Measurements from ENCODE around the gene CILP2.
A peak's percentile ranks its signal among the peaks of the same experiment; 100 is the strongest.

Gene CILP2

DNA sequence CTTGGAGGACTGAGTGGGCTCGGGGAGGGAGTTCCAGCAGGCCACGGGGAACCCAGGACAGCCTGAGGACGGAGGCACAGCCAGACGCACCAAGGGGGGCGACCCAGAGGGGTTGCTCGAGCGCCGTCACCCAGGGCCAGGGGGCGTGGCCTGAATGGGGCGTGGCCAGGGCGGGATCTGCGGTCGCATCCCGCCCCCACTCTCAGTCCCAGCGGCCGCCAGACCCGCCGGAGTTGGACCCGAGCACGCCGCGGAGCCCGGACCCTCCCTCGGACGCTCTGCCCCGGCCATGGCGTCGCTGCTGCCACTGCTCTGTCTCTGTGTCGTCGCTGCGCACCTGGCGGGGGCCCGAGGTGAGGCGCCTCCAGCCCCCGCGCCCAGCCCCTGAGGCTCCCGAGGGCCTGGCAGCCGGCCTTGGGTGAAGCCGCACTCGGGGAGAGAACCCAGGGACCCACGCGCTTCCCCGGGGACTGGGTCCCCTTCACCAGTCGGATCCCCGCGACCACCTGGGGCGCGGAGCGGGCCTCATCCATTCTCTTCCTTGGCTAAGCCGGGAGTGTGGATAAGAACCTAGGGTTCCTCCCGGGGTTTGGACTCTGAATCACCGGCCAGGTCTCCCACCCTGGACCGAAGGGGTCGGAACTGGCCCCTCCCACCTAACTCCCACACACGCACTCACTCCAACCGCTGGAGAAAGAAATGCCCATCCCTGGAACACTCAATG is at the start of gene CILP2:
Gene CILP2, plus strand, starts transcription at position 205 of the 724 bp plus-strand sequence. Its CDS starts 85 bp downstream, at position 290.
- Histone ChIP-seq H3K27me3 (ENCODE audit: control insufficient read depth, insufficient read depth, low read length) (peaks cover 3% of the 10 kb centered on the region; the same call in 1 of the 2 replicates), H3K4me1 (ENCODE audit: control insufficient read depth, insufficient read depth, low read length) (peaks cover 2% of the 10 kb centered on the region; the same call in 1 of the 2 replicates), H3K4me3 (ENCODE audit: low read length) (peak within 1 kb of the TSS; percentile 36; the same call in 1 of the 2 replicates), H3K36me3 (ENCODE audit: control insufficient read depth, insufficient read depth, low read length) (no peaks in the 10 kb centered on the region), H3K9me3 (ENCODE audit: control insufficient read depth, insufficient read depth, low read length) (no peaks in the 10 kb centered on the region), H3K27ac (ENCODE audit: low read length) (no peak within 1 kb of the TSS)
- WGBS (ENCODE audit: insufficient coverage, insufficient read length) = no CpG with 5 or more reads among the region's 56 CpGs
- DNase-seq (ENCODE audit: low read depth, low spot score) = no peak

- H3K4me3 ChIP-seq (ENCODE audit: low read length) = no peak overlapping the region
- WGBS (ENCODE audit: insufficient coverage, insufficient read length) = no CpG with 5 or more reads among the region's 14 CpGs
- DNase-seq (ENCODE audit: low read depth, low spot score) = peak; percentile 84
- no peaks in the 10 kb centered on the region for H3K27me3 ChIP-seq (ENCODE audit: control insufficient read depth, insufficient read depth, low read length)
- H3K9me3 ChIP-seq (ENCODE audit: control insufficient read depth, insufficient read depth, low read length) = no peaks in the 10 kb centered on the region
- H3K4me1 ChIP-seq (ENCODE audit: control insufficient read depth, insufficient read depth, low read length) = peaks cover 4% of the 10 kb centered on the region
- H3K27ac ChIP-seq (ENCODE audit: low read length) = no peak overlapping the region
- peaks cover 9% of the 10 kb centered on the region for H3K36me3 ChIP-seq (ENCODE audit: control insufficient read depth, insufficient read depth, low read length)
Measured at GRCh38 chr19:19488875-19489690, 49.0 kb upstream of the CILP2 start.

DNA sequence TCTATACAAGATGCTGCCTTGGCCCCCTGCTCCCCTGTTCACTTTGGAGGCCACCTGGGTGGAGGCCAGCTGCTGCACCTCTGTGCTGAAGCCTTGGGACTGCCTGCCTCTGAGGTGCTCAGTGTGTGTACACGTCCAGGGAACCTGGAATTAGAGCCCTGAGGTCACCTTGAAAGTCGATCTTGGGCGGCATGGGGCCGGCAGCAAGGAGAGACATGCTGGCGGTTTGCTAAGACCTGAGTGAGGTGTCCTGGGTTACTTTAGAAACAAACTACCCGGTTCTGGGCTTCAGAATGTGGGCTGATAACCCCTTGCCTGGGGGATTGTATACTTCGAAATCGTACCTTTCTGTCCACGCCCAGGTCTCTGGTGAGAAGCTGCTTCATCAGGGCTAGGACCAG is 48.3 kb upstream of the CILP2 start:
- no CpG with 5 or more reads among the region's 9 CpGs for WGBS (ENCODE audit: insufficient coverage, insufficient read length)
- H3K27ac ChIP-seq (ENCODE audit: low read length) = no peak overlapping the region
- H3K9me3 ChIP-seq (ENCODE audit: control insufficient read depth, insufficient read depth, low read length) = no peaks in the 10 kb centered on the region
- H3K27me3 ChIP-seq (ENCODE audit: control insufficient read depth, insufficient read depth, low read length) = no peaks in the 10 kb centered on the region
- peaks cover 4% of the 10 kb centered on the region for H3K4me1 ChIP-seq (ENCODE audit: control insufficient read depth, insufficient read depth, low read length)
- peaks cover 14% of the 10 kb centered on the region for H3K36me3 ChIP-seq (ENCODE audit: control insufficient read depth, insufficient read depth, low read length)
- DNase-seq (ENCODE audit: low read depth, low spot score) = no peak
- H3K4me3 ChIP-seq (ENCODE audit: low read length) = no peak overlapping the region

GRCh38 chr19:19490214-19490968 is 47.7 kb upstream of the CILP2 start:
- DNase-seq (ENCODE audit: low read depth, low spot score) = peak; percentile 63
- peaks cover 16% of the 10 kb centered on the region for H3K36me3 ChIP-seq (ENCODE audit: control insufficient read depth, insufficient read depth, low read length)
- WGBS (ENCODE audit: insufficient coverage, insufficient read length) = no CpG with 5 or more reads among the region's 20 CpGs
- H3K9me3 ChIP-seq (ENCODE audit: control insufficient read depth, insufficient read depth, low read length) = no peaks in the 10 kb centered on the region
- no peak overlapping the region for H3K27ac ChIP-seq (ENCODE audit: low read length)
- H3K4me1 ChIP-seq (ENCODE audit: control insufficient read depth, insufficient read depth, low read length) = peaks cover 4% of the 10 kb centered on the region
- H3K4me3 ChIP-seq (ENCODE audit: low read length) = no peak overlapping the region
- H3K27me3 ChIP-seq (ENCODE audit: control insufficient read depth, insufficient read depth, low read length) = no peaks in the 10 kb centered on the region

- no peak overlapping the region for H3K4me3 ChIP-seq (ENCODE audit: low read length)
- DNase-seq (ENCODE audit: low read depth, low spot score) = no peak
- no CpG with 5 or more reads among the region's 15 CpGs for WGBS (ENCODE audit: insufficient coverage, insufficient read length)
- H3K27ac ChIP-seq (ENCODE audit: low read length) = no peak overlapping the region
- peaks cover 4% of the 10 kb centered on the region for H3K4me1 ChIP-seq (ENCODE audit: control insufficient read depth, insufficient read depth, low read length)
- H3K36me3 ChIP-seq (ENCODE audit: control insufficient read depth, insufficient read depth, low read length) = peaks cover 25% of the 10 kb centered on the region
- H3K9me3 ChIP-seq (ENCODE audit: control insufficient read depth, insufficient read depth, low read length) = no peaks in the 10 kb centered on the region
- H3K27me3 ChIP-seq (ENCODE audit: control insufficient read depth, insufficient read depth, low read length) = no peaks in the 10 kb centered on the region
Measured at GRCh38 chr19:19491321-19492025, 46.6 kb upstream of the CILP2 start.

DNA sequence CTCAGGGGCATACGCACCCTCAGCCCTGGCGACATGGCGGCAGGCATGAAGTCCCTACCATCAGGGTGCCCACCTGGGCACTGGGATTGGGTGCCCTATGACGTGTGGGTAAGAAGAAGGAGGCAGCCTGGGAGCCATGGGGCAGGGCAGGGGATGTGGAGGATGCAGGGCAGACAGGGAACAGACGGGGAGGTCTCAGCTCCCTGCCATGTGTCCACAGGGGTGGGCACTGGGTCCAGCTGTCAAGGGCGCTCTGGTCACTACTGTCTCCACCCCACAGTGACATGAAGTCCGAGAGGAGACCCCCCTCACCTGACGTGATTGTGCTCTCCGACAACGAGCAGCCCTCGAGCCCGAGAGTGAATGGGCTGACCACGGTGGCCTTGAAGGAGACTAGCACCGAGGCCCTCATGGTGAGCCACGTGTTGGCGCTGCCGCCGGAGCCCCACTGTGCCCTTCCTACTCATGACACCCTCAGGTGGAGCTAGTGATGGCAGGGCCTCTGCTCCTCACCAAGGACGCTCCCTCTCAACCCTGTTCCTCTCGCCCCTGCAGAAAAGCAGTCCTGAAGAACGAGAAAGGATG is 45.9 kb upstream of the CILP2 start:
- H3K36me3 ChIP-seq (ENCODE audit: control insufficient read depth, insufficient read depth, low read length) = peaks cover 27% of the 10 kb centered on the region

GRCh38 chr19:19493841-19494546 is 44.1 kb upstream of the CILP2 start:
- H3K36me3 ChIP-seq (ENCODE audit: control insufficient read depth, insufficient read depth, low read length) = peaks cover 37% of the 10 kb centered on the region
- H3K9me3 ChIP-seq (ENCODE audit: control insufficient read depth, insufficient read depth, low read length) = no peaks in the 10 kb centered on the region
- peaks cover 2% of the 10 kb centered on the region; the same call in 1 of the 2 replicates for H3K4me1 ChIP-seq (ENCODE audit: control insufficient read depth, insufficient read depth, low read length)
- no peak overlapping the region for H3K4me3 ChIP-seq (ENCODE audit: low read length)
- H3K27me3 ChIP-seq (ENCODE audit: control insufficient read depth, insufficient read depth, low read length) = no peaks in the 10 kb centered on the region
- no peak overlapping the region for H3K27ac ChIP-seq (ENCODE audit: low read length)
- no peak for DNase-seq (ENCODE audit: low read depth, low spot score)
- WGBS (ENCODE audit: insufficient coverage, insufficient read length) = no CpG with 5 or more reads among the region's 15 CpGs

More for the DNA sequence above, 45.9 kb upstream of the CILP2 start:
- no peak overlapping the region for H3K4me3 ChIP-seq (ENCODE audit: low read length)
- no peaks in the 10 kb centered on the region for H3K9me3 ChIP-seq (ENCODE audit: control insufficient read depth, insufficient read depth, low read length)
- no peak overlapping the region for H3K27ac ChIP-seq (ENCODE audit: low read length)
- no peaks in the 10 kb centered on the region for H3K27me3 ChIP-seq (ENCODE audit: control insufficient read depth, insufficient read depth, low read length)
- no peak for DNase-seq (ENCODE audit: low read depth, low spot score)
- no CpG with 5 or more reads among the region's 21 CpGs for WGBS (ENCODE audit: insufficient coverage, insufficient read length)
- peaks cover 4% of the 10 kb centered on the region for H3K4me1 ChIP-seq (ENCODE audit: control insufficient read depth, insufficient read depth, low read length)

DNA sequence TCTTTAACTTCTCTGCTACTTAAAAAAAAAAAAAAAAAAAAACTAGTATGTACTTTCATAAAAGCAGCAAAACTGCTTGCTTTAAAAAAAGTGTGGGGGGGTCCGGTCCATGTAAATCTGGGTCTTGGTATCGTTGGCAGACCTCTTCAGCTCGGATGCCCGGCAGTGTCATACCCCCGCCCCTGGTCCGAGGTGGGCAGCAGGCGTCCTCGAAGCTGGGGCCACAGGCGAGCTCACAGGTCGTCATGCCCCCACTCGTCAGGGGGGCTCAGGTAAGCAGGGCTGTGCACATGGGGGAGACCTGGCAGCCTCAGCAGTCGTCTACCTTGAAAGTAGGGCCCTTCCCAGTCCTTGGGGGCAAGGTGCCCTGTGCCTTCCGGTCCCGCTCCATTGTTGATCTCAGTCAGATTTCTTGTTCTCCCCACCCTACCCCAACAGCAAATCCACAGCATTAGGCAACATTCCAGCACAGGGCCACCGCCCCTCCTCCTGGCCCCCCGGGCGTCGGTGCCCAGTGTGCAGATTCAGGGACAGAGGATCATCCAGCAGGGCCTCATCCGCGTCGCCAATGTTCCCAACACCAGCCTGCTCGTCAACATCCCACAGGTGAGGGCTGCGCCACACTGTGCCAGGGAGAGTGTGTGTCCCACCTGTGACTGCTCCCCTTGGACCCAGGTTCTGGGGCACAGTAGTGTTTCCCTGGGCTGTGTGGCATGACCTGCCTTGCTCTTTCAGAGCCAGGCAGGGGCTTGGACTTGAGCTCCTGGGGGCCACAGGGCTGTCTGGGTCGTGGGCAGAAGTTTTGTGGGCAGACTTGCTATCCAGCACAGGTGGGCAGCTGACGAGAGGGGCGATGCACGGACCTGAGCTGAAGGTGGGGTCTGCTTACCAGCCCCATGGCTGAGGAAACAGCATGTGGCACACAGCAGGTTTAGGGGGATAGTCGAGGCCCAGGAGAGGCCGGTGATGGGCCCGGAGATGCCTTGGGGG is 42.2 kb upstream of the CILP2 start:
- Histone ChIP-seq H3K36me3 (ENCODE audit: control insufficient read depth, insufficient read depth, low read length) (peaks cover 50% of the 10 kb centered on the region), H3K4me1 (ENCODE audit: control insufficient read depth, insufficient read depth, low read length) (no peaks in the 10 kb centered on the region), H3K4me3 (ENCODE audit: low read length) (no peak overlapping the region), H3K27me3 (ENCODE audit: control insufficient read depth, insufficient read depth, low read length) (no peaks in the 10 kb centered on the region), H3K27ac (ENCODE audit: low read length) (no peak overlapping the region), H3K9me3 (ENCODE audit: control insufficient read depth, insufficient read depth, low read length) (no peaks in the 10 kb centered on the region)
- WGBS (ENCODE audit: insufficient coverage, insufficient read length) = no CpG with 5 or more reads among the region's 30 CpGs
- DNase-seq (ENCODE audit: low read depth, low spot score) = no peak
